GM18873 (cell line): ENCODE results near the gene GOLGA8M.
"Not testable (repeated sequence)": the region's sequence is repeated elsewhere in the genome, so short reads cannot be mapped to it uniquely, and the experiment has no call there.

ENCODE experiments used
- ATAC-seq: cut with Tn5 transposase; IDR thresholded peaks from one replicate; pipeline ENCODE4 v1.9.1; 2021; ENCODE audit warnings: mild to moderate bottlenecking, moderate library complexity, moderate number of reproducible peaks; ENCODE audit not compliant: unreplicated experiment, low FRiP score

GOLGA8M gene, protein sequence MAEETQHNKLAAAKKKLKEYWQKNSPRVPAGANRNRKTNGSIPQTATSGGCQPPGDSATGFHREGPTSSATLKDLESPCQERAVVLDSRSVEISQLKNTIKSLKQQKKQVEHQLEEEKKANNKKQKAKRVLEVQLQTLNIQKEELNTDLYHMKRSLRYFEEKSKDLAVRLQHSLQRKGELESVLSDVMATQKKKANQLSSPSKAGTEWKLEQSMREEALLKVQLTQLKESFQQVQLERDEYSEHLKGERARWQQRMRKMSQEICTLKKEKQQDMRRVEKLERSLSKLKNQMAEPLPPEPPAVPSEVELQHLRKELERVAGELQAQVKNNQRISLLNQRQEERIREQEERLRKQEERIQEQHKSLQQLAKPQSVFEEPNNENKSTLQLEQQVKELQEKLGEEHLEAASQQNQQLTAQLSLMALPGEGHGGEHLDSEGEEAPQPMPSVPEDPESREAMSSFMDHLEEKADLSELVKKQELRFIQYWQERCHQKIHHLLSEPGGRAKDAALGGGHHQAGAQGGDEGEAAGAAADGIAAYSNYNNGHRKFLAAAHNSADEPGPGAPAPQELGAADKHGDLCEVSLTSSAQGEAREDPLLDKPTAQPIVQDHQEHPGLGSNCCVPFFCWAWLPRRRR

GRCh38 chr15:28712270-28712669 lies at the start of gene GOLGA8M:
Gene GOLGA8M, minus strand, starts transcription at chr15:28712421. Its CDS starts 98 bp downstream, at chr15:28712323.
- ATAC-seq: not testable (repeated sequence)

DNA sequence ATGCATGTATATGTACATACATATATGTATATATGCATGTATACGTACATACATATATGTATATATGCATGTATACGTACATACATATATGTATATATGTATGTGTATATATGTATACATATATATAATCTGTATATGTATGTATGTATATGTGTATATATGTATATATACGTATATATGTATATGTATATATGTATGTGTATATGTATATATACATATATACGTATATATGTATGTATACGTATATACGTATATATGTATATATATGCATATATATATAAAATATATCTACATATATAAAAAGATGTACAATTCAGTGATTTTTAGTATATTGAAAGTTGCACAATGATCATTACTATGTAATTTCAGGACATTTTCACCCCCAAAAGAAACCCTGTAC lies 30.7 kb upstream of the GOLGA8M start:
- ATAC-seq: not testable (repeated sequence)

DNA sequence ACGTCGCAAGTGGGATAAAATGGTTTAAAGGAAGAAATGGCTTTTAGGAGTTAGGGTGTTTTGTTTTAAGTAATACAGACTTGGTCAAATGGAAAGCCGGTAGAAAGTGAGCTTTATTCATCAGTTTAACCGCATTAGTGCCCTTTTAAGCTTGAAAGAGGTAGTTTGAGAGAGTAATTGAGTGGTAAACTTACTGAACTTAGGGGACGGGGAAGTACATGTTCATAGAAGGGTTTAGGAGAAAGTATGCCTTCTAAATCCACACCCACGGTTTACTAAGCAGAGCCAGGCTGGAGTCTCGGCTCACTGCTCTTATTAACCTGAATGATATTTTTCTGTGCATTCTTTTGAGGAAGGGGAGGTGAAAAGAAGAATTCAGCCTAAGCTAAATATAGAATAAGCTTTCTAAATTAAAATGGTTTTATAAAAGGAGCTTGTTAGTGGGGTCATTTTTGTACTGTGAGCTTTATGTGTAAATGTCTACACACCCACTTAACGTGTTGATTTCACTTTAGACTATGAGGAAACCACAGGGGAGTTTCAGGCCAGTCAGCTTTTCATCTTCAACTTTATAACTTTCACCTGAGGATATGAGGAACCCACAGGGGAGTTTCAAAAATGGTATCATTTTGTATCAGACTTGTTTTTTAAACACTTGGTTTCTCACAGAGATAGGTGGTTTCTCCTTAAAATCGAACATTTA lies 26.5 kb upstream of the GOLGA8M start:
- ATAC-seq: not testable (repeated sequence)

- not testable (repeated sequence) for ATAC-seq
Observed at GRCh38 chr15:28738200-28738561, 26.0 kb upstream of the GOLGA8M start.

- ATAC-seq: not testable (repeated sequence)
Observed at GRCh38 chr15:28737521-28738199, 25.4 kb upstream of the GOLGA8M start.

DNA sequence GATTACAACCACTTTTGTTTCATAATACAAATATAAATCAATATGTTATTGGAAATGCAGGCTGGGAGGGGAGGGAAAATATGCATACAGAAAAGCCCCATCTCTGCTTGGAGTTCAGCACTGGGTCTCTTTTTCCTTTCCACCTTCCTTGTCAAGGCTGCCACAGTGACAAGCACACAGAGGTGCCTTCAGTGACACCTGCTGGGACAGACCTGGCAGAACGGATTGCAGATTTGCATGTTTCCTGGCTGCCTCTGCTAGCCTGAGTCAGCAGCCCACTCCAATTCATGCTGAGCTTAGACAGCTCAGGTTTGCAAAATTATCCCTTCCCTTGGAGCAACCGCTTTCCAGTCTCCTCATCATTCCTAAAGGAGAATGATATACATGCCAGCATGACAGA lies 15.8 kb upstream of the GOLGA8M start:
- not testable (repeated sequence) for ATAC-seq

GRCh38 chr15:28727026-28727425 lies 14.8 kb upstream of the GOLGA8M start:
- ATAC-seq: not testable (repeated sequence)

GRCh38 chr15:28726102-28726501 lies 13.9 kb upstream of the GOLGA8M start:
- ATAC-seq: no peak

GRCh38 chr15:28725556-28725955 lies 13.3 kb upstream of the GOLGA8M start:
- no peak for ATAC-seq

DNA sequence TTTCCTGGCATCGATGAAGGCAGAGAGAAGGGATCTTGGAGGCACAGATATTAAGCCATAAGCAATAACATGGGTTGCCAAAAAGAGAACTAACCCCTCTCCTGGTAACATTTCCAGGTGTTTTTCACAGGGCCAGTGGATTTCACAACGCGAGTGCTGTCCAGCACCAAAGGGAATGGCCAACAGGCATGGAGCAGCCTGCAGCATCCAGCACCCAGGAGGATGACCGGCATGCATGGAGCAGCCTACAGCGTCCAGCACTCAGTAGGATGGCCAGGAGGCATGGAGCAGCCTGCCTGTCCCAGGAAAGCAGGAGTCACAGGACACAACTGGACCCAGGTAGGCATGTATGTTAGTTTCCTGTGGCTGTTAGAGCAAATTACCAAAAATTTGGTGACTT lies 11.8 kb upstream of the GOLGA8M start:
- not testable (repeated sequence) for ATAC-seq

DNA sequence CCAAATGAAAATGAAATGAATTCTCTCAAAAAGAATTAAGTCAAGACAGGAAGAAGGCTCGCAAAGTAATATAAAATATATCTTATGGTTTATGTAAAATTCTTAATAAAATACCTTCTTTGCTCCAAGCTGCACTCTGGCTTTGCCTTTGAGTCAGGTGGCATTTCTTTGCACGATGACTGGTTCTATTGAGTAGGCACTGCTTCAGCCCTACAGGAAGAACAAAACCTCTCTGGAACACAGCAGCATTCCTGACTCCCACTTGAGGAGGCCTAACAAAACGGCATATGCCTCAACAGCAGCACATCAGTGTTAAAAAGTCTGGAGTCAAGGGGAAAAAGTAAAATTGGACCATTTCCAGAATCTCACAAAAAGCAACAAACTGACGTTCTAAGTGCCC lies 7.4 kb upstream of the GOLGA8M start:
- not testable (repeated sequence) for ATAC-seq

DNA sequence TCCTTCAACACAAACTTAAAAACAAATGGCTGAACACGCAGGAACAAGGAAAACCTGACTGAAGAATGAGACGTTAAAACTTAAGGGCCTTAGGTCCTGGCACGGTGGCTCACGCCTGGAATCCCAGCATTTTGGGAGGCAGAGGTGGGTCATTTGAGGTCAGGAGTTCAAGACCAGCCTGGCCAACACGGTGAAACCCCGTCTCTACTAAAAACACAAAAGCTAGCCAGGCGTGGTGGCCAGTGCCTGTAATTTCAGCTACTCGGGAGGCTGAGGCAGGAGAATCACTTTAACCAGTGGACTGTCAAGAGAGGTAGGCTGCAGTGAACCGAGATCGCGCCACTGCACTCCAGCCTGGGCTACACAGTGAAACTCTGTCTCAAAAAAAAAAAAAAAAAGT lies 6.4 kb upstream of the GOLGA8M start:
- ATAC-seq: not testable (repeated sequence)

- not testable (repeated sequence) for ATAC-seq
Observed at GRCh38 chr15:28714176-28714575, 2.0 kb upstream of the GOLGA8M start.

DNA sequence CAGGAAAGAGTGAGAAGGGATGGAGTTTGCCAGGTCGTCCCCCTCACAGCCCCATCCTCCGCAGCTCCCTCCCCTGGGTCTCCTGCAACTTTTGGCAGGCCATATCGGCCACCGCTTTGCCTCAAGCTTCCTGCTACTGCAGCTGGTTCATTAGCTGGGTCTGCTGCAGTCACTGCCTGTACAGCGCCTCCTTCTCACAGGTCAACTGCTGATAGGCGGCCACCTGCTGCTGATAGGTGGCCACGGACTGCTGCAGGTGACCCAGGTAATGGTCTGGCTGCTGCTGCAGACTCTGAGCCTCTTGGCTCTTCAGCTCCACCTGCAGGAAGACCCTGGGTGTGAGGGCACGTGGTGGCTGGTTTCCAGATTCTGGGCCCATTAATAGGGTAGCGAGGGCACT lies 8.3 kb downstream of the GOLGA8M start:
- not testable (repeated sequence) for ATAC-seq

DNA sequence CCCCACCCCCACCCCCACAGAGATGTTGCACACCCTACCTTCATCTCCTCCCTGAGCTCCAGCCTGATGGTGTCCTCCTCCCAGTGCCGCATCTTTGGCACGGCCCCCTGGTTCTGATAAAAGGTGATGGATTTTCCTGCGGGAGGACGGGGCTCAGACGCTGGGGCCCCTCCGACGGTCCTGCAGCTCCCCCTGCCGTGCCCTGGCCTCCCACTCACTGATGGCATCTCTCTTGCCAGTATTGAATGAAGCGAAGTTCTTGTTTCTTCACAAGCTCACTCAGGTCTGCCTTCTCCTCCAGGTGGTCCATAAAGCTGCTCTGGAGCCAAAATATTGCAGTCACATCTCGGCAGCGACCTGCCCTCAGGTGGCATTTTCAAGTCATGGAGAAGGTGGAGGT lies 9.8 kb downstream of the GOLGA8M start:
- ATAC-seq: not testable (repeated sequence)

DNA sequence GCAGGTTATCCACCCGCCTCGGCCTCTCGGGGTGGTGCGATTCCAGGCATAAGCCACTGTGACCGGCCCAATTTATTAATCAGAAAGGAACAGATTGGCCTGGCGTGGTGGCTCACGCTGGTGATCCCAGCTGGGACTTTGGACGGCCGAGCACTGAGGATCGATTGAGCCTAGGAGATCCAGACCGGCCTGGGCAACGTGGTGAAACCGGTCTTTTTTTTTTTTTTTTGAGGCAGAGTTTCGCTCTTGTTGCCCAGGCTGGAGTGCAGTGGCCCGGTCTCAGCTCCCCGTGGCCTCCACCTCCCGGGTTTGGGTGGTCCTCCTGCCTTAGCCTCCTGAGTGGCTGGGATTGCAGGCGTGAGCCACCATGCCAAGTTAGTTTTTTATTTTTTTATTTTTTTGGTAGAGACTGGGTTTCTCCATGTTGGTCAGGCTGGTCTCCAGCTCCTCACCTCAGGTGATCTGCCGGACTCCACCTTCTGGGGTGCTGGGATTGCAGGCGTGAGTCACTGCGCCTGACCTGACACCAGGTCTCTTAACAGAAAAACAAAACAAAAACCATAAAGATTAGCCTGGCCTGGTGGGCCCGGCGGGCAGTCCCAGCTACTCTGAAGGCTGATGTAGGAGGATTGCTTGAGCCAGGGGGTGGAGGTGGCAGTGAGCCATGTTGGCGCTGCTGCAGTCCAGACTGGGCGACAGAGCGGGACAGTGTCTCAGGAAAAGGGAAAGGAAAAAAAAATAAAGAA lies 18.0 kb downstream of the GOLGA8M start:
- ATAC-seq: not testable (repeated sequence)

DNA sequence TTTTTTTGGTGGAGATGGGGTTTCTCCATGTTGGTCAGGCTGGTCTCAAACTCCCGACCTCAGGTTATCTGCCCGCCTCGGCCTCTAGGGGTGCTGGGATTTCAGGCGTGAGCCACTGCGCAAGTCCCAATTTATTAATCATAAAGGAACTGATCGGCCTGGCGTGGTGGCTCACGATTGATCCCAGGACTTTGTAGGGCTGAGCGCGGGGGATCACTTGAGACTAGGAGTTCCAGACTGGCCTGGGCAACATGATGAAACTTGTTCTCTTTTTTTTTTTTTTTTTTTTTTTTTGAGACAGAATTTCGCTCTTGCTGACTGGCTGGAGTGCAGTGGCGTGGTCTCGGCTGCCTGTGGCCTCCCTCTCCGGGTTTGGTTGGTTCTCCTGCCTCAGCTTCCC lies 19.2 kb downstream of the GOLGA8M start:
- ATAC-seq: not testable (repeated sequence)

- ATAC-seq: not testable (repeated sequence)
Observed at GRCh38 chr15:28673533-28673932, 38.7 kb downstream of the GOLGA8M start.

DNA sequence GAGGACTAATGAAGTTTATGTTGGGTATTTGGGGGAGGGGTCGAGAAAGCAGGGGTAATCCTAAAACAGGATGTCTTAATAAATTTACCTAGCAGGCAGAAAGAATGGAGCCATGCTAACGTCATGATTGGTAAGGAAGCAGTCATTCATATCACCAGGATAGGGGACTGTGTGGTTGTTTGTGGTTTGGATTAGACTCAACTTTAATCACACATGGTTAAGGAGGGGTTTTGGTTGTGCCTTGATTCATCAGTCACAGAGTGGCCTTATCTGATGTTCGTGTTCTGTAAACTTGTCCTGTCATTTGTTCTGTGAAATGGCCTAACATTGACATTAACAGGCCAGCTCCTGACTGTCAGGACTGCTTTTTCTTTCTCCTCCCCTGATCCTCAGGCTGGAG lies 40.1 kb downstream of the GOLGA8M start:
- ATAC-seq: not testable (repeated sequence)

DNA sequence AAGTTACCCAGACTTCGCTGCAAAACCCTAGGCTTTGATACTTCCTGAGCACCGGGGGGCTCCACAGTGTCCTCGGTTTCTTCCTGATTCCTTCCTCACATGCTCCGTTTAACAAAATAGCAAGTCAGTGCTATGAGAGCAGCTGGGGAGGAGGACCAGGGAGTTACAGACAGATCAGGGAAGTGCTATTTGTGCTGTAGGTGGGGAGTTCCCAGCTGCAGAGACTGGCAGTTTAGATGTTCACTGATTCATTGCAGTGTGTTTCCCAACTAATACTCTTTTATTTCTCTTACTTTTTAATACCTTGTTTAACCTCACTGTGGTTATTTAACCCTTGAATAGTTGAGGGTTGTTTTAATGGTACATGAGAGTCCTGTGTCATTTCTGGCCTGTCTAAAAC lies 45.8 kb downstream of the GOLGA8M start:
- not testable (repeated sequence) for ATAC-seq
